GM12872 (cell line): ENCODE results near the gene SLC22A5.

Source experiments
- CTCF ChIP-seq: IDR thresholded peaks from 3 replicates; pipeline ENCODE4 v1.5.1; 2011; ENCODE audit warnings: low read depth, mild to moderate bottlenecking, low read length, moderate library complexity; ENCODE audit not compliant: insufficient read depth

Gene SLC22A5

GRCh38 chr5:132376694-132377641, 7.5 kb downstream of the SLC22A5 start:
- TF ChIP-seq CTCF: no peak

GRCh38 chr5:132377738-132378137, 8.2 kb downstream of the SLC22A5 start:
- TF ChIP-seq CTCF: no peak

GRCh38 chr5:132378580-132378979, 9.1 kb downstream of the SLC22A5 start:
- TF ChIP-seq CTCF: no peak

GRCh38 chr5:132380047-132380446, 10.5 kb downstream of the SLC22A5 start:
- TF ChIP-seq CTCF: no peak

GRCh38 chr5:132380741-132381140, 11.2 kb downstream of the SLC22A5 start:
- TF ChIP-seq CTCF: no peak

GRCh38 chr5:132381614-132382013, 12.1 kb downstream of the SLC22A5 start:
- no peak for TF ChIP-seq CTCF

- TF ChIP-seq CTCF: no peak
Observed at GRCh38 chr5:132383261-132383660, 13.8 kb downstream of the SLC22A5 start.
